Measurements from ENCODE around the gene TARP.

TARP gene

DNA sequence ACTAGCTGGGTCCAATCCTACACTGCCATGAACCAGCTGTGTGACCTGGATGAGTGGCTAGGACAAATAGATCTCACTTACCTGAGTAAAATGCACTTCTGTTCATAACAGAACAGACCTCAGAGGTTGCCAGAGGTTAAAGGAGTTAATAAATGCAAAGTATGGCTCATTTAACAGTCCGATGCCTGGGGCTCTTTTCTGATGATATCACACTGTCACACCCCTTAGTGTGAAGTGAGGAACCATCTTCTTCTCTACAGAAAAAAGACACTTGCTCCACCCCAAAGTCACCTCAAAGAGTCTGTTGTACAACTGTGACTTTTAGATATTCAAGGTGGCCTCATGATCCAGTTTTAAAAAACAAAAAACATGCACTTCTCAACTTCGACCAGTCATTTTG is 21.5 kb upstream of the TARP start:
- Histone ChIP-seq H3K4me3 (ENCODE audit: low read length, poor library complexity, severe bottlenecking) (no peak overlapping the region), H3K4me1 (ENCODE audit: insufficient read depth, low read length, poor library complexity, severe bottlenecking) (no peaks in the 10 kb centered on the region)
- TF ChIP-seq EZH2phosphoT487 (IDR thresholded peaks at IDR 0.05; ENCODE audit: borderline replicate concordance), result no peak
- TF ChIP-seq, protein P1, sequence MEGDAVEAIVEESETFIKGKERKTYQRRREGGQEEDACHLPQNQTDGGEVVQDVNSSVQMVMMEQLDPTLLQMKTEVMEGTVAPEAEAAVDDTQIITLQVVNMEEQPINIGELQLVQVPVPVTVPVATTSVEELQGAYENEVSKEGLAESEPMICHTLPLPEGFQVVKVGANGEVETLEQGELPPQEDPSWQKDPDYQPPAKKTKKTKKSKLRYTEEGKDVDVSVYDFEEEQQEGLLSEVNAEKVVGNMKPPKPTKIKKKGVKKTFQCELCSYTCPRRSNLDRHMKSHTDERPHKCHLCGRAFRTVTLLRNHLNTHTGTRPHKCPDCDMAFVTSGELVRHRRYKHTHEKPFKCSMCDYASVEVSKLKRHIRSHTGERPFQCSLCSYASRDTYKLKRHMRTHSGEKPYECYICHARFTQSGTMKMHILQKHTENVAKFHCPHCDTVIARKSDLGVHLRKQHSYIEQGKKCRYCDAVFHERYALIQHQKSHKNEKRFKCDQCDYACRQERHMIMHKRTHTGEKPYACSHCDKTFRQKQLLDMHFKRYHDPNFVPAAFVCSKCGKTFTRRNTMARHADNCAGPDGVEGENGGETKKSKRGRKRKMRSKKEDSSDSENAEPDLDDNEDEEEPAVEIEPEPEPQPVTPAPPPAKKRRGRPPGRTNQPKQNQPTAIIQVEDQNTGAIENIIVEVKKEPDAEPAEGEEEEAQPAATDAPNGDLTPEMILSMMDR (conservative IDR thresholded peaks at IDR 0.05; ENCODE audit: low read length), result no peak

DNA sequence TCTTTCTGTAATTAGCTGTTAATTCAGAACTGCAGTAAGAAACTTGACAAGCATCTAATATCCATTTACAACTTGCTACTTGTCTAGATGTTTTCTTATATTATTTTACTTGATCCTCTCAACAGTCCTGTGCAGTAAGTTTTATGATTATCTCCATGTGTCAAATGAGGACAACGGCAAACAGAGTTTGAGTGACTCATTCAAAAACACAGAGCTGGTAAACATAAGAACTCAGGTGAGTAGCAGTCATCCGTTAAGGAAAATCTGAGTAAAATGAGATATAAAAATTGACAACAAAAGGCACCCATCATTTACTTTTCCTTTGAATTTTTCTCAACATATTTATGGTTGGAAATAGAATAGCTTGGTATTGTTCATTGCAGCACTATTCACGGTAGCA is 19.0 kb upstream of the TARP start:
- no peaks in the 10 kb centered on the region for H3K27me3 ChIP-seq (ENCODE audit: insufficient read depth, low read length, poor library complexity, severe bottlenecking)
- TF ChIP-seq EZH2phosphoT487 (IDR thresholded peaks at IDR 0.05; ENCODE audit: borderline replicate concordance), result no peak
- TF ChIP-seq, protein P1 (conservative IDR thresholded peaks at IDR 0.05; ENCODE audit: low read length), result no peak
- no peak overlapping the region for H3K9ac ChIP-seq (ENCODE audit: low read depth, low read length, poor library complexity, severe bottlenecking)
- no peaks in the 10 kb centered on the region for H3K36me3 ChIP-seq (ENCODE audit: insufficient read depth, low read length)
- no peaks in the 10 kb centered on the region for H3K9me3 ChIP-seq (ENCODE audit: insufficient read depth, low read depth, low read length)
- H3K4me1 ChIP-seq (ENCODE audit: insufficient read depth, low read length, poor library complexity, severe bottlenecking), result no peaks in the 10 kb centered on the region
- no peak overlapping the region for H3K4me2 ChIP-seq (ENCODE audit: low read depth, low read length, poor library complexity, severe bottlenecking)
- H3K4me3 ChIP-seq (ENCODE audit: low read length, poor library complexity, severe bottlenecking), result no peak overlapping the region
- H2AFZ ChIP-seq (ENCODE audit: low read length), result no peak overlapping the region
- no peaks in the 10 kb centered on the region for H3K79me2 ChIP-seq (ENCODE audit: insufficient read depth, low read length)
- no peaks in the 10 kb centered on the region for H3K9me2 ChIP-seq (replicated peaks; ENCODE audit: low read depth, low read length)
- no peaks in the 10 kb centered on the region for H3F3A ChIP-seq (ENCODE audit: low read depth)
- H4K20me1 ChIP-seq (ENCODE audit: insufficient read depth, low read length, poor library complexity, severe bottlenecking), result no peaks in the 10 kb centered on the region

More for the DNA sequence above, 21.5 kb upstream of the TARP start:
- no peak overlapping the region for H2AFZ ChIP-seq (ENCODE audit: low read length)
- no peaks in the 10 kb centered on the region for H3K9me2 ChIP-seq (replicated peaks; ENCODE audit: low read depth, low read length)
- no peak overlapping the region for H3K4me2 ChIP-seq (ENCODE audit: low read depth, low read length, poor library complexity, severe bottlenecking)
- no peaks in the 10 kb centered on the region for H3K9me3 ChIP-seq (ENCODE audit: insufficient read depth, low read depth, low read length)
- H3F3A ChIP-seq (ENCODE audit: low read depth), result no peaks in the 10 kb centered on the region
- no peak overlapping the region for H3K9ac ChIP-seq (ENCODE audit: low read depth, low read length, poor library complexity, severe bottlenecking)
- H3K36me3 ChIP-seq (ENCODE audit: insufficient read depth, low read length), result no peaks in the 10 kb centered on the region
- H3K27me3 ChIP-seq (ENCODE audit: insufficient read depth, low read length, poor library complexity, severe bottlenecking), result no peaks in the 10 kb centered on the region
- no peaks in the 10 kb centered on the region for H3K79me2 ChIP-seq (ENCODE audit: insufficient read depth, low read length)
- H4K20me1 ChIP-seq (ENCODE audit: insufficient read depth, low read length, poor library complexity, severe bottlenecking), result no peaks in the 10 kb centered on the region

DNA sequence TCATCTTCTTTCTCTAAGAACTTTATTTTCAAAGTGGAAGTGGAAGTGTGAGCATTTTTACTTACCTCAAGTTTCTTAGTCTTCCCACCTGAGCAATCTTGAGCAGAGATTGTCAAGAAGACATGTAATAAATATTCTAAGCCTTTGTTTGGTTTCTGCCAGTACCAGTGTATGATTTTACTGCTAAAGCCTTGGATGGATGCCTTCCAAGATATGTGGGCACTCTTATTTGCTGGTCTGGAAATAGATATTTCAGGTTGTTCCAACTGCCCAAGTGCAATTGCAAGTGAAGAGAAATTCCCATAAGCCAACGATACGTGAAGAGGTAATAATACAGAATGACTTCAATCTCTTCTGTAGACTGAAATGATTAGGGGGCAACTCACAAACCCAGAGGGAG is 18.2 kb upstream of the TARP start:
- no peak overlapping the region for H3K4me2 ChIP-seq (ENCODE audit: low read depth, low read length, poor library complexity, severe bottlenecking)
- H3K9me2 ChIP-seq (replicated peaks; ENCODE audit: low read depth, low read length), result no peaks in the 10 kb centered on the region
- no peak overlapping the region for H2AFZ ChIP-seq (ENCODE audit: low read length)
- no peaks in the 10 kb centered on the region for H3K4me1 ChIP-seq (ENCODE audit: insufficient read depth, low read length, poor library complexity, severe bottlenecking)
- no peaks in the 10 kb centered on the region for H3K27me3 ChIP-seq (ENCODE audit: insufficient read depth, low read length, poor library complexity, severe bottlenecking)
- H3K9me3 ChIP-seq (ENCODE audit: insufficient read depth, low read depth, low read length), result no peaks in the 10 kb centered on the region
- no peaks in the 10 kb centered on the region for H3F3A ChIP-seq (ENCODE audit: low read depth)
- no peaks in the 10 kb centered on the region for H3K36me3 ChIP-seq (ENCODE audit: insufficient read depth, low read length)
- H3K9ac ChIP-seq (ENCODE audit: low read depth, low read length, poor library complexity, severe bottlenecking), result no peak overlapping the region
- no peak overlapping the region for H3K4me3 ChIP-seq (ENCODE audit: low read length, poor library complexity, severe bottlenecking)
- H4K20me1 ChIP-seq (ENCODE audit: insufficient read depth, low read length, poor library complexity, severe bottlenecking), result no peaks in the 10 kb centered on the region
- H3K79me2 ChIP-seq (ENCODE audit: insufficient read depth, low read length), result no peaks in the 10 kb centered on the region
- no peak for TF ChIP-seq EZH2phosphoT487 (IDR thresholded peaks at IDR 0.05; ENCODE audit: borderline replicate concordance)
- TF ChIP-seq, protein P1 (conservative IDR thresholded peaks at IDR 0.05; ENCODE audit: low read length), result no peak
